Suprapubic skin (tissue), 4 donors: ENCODE results near the gene CERS6. TPM values are rescaled to one million over a fixed set of nuclear protein-coding genes. Genes with fewer than 3 reads are reported as not detected.

ENCODE experiments used
- DNase-seq, 2 donors: peaks; one replicate each; pipeline ENCODE4 v3.0.0-alpha.2; 2019; ENCODE audit warnings: low spot score in 2 of 2
- H3K27ac ChIP-seq: fragments of 200-600 bp; sonication (generic); one replicate; pipeline ENCODE4 v1.5.1; 2019
- H3K27me3 ChIP-seq: fragments of 200-600 bp; sonication (generic); one replicate; pipeline ENCODE4 v1.5.1; 2019
- H3K36me3 ChIP-seq: fragments of 200-600 bp; sonication (generic); one replicate; pipeline ENCODE4 v1.5.1; 2019
- H3K4me1 ChIP-seq: fragments of 200-600 bp; sonication (generic); one replicate; pipeline ENCODE4 v1.5.1; 2019
- H3K4me3 ChIP-seq: fragments of 200-600 bp; sonication (generic); one replicate; pipeline ENCODE4 v1.5.1; 2019; ENCODE audit warnings: mild to moderate bottlenecking
- H3K9me3 ChIP-seq: fragments of 200-600 bp; sonication (generic); one replicate; pipeline ENCODE4 v1.5.1; 2019
- EP300 ChIP-seq: sonication (generic); formaldehyde crosslinking; IDR thresholded peaks from one replicate; pipeline ENCODE4 v1.6.1; 2017; ENCODE audit warnings: antibody characterized with exemption
- POLR2A ChIP-seq, 2 donors: fragments of 450-650 bp; IDR thresholded peaks; one replicate each; pipeline ENCODE4 v1.6.1; 2017; ENCODE audit warnings: antibody characterized with exemption in 2 of 2, mild to moderate bottlenecking in 2 of 2, moderate library complexity in 2 of 2
- POLR2AphosphoS5 ChIP-seq, 3 donors: sonication (generic); formaldehyde crosslinking; IDR thresholded peaks; one replicate each; pipeline ENCODE4 v1.6.1; 2017; ENCODE audit warnings: antibody characterized with exemption in 3 of 3
- WGBS: methylation state at CpG from one replicate; pipeline ENCODE4 v1.1.5; 2018; 5-methylcytosine and 5-hydroxymethylcytosine counted together
- total RNA-seq, 4 donors: library from RNA; depleted of rRNA; stranded (reverse); fragments of >200 nt; gene quantifications; one replicate each; pipeline ENCODE4 v1.1.0, GENCODE V29; 2016
- TF ChIP-seq, protein P1 (sequence below), 2 donors: fragments of 200-600 bp in 1 of 2; fragments of 450-650 bp in 1 of 2; sonication (generic) in 1 of 2; IDR thresholded peaks; one replicate each; pipeline ENCODE4 v1.5.1; 2016 to 2019; ENCODE audit warnings: antibody characterized with exemption in 2 of 2, mild to moderate bottlenecking in 1 of 2, moderate library complexity in 1 of 2

CERS6 gene
- total RNA-seq, 4 donors from 2014 or later, result 68.7 to 83.3 (median 77.0) TPM

DNA sequence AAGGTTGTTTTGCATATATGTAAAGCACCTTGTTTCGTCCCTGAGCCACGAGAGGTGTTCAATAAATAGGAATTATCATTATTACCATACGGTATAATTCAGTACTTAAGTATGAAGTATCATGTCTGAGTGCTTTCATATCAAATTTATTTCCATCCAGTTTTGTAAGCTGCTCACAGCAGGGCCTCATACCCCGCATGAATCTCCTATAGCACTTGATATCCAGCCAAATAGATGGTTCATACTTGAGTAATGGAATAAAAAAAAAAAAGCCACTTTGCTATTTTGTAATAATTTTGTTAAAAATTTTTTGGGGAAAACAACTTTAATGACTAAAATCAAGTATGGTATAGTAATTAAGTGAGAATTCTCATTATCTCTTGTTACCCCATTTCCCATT is 185.6 kb downstream of the CERS6 start:
- WGBS, result 94% methylated on average over 4 of the region's 4 CpGs
- TF ChIP-seq EP300 (no peak), POLR2A (IDR thresholded peaks at IDR 0.05) (no peak), POLR2AphosphoS5 (IDR thresholded peaks at IDR 0.05) (no peak)
- TF ChIP-seq, protein P1, sequence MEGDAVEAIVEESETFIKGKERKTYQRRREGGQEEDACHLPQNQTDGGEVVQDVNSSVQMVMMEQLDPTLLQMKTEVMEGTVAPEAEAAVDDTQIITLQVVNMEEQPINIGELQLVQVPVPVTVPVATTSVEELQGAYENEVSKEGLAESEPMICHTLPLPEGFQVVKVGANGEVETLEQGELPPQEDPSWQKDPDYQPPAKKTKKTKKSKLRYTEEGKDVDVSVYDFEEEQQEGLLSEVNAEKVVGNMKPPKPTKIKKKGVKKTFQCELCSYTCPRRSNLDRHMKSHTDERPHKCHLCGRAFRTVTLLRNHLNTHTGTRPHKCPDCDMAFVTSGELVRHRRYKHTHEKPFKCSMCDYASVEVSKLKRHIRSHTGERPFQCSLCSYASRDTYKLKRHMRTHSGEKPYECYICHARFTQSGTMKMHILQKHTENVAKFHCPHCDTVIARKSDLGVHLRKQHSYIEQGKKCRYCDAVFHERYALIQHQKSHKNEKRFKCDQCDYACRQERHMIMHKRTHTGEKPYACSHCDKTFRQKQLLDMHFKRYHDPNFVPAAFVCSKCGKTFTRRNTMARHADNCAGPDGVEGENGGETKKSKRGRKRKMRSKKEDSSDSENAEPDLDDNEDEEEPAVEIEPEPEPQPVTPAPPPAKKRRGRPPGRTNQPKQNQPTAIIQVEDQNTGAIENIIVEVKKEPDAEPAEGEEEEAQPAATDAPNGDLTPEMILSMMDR (IDR thresholded peaks at IDR 0.05), result no peak
- H3K27me3 ChIP-seq, result no peaks in the 10 kb centered on the region
- H3K27ac ChIP-seq, result no peak overlapping the region
- H3K4me3 ChIP-seq, result no peak overlapping the region
- no peaks in the 10 kb centered on the region for H3K9me3 ChIP-seq
- DNase-seq, result no peak
- H3K4me1 ChIP-seq, result peaks cover 20% of the 10 kb centered on the region
- H3K36me3 ChIP-seq, result no peaks in the 10 kb centered on the region

DNA sequence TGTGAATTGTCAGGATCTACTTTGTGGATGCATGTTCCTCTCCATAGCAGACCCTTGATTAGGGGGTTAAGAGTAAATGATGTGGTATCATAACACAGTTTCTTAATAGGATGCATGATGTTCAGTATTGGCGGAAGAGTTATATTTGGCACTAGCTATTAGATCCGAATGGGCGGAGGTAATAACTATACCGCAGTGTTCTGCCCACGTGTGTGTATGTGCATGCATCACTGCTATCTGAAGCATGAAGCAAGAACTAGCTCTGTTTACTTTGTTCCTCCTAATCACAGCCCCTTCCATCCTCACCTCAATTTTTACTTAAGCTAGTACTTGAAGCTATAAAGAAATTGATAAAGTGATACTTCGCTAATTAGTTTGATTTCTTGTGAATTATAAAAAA is 186.8 kb downstream of the CERS6 start:
- TF ChIP-seq POLR2AphosphoS5 (IDR thresholded peaks at IDR 0.05) (no peak), EP300 (no peak), POLR2A (IDR thresholded peaks at IDR 0.05) (no peak)
- TF ChIP-seq, protein P1 (IDR thresholded peaks at IDR 0.05), result no peak
- no peak for DNase-seq
- Histone ChIP-seq H3K4me3 (no peak overlapping the region), H3K27me3 (no peaks in the 10 kb centered on the region), H3K4me1 (peaks cover 20% of the 10 kb centered on the region), H3K36me3 (no peaks in the 10 kb centered on the region), H3K27ac (no peak overlapping the region), H3K9me3 (no peaks in the 10 kb centered on the region)
- WGBS, result 91% methylated on average over 6 of the region's 6 CpGs

DNA sequence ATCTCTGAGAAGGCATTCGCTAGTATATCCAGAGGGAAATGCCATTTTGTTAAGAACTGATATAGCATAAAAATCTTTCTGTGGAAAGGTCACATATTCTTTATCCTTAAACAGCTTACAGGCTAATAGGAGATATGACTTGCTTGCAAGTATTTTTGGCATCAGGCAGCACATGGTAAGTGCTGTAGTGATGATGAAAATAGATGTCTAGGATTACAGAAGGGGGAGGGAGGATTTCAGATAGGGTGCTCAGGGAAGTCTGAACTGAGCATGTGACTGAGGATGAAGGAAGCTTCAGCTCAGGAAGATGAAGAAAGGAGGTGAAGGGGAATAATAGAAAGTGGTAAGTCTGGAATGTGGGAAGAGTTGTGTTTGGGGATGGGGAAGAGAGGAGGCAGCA is 187.9 kb downstream of the CERS6 start:
- H3K4me3 ChIP-seq, result no peak overlapping the region
- no peaks in the 10 kb centered on the region for H3K36me3 ChIP-seq
- no peaks in the 10 kb centered on the region for H3K27me3 ChIP-seq
- WGBS, result 95% methylated on average over 1 of the region's 1 CpG
- peaks cover 14% of the 10 kb centered on the region for H3K4me1 ChIP-seq
- no peak for DNase-seq
- TF ChIP-seq POLR2AphosphoS5 (IDR thresholded peaks at IDR 0.05) (no peak), POLR2A (IDR thresholded peaks at IDR 0.05) (no peak), EP300 (no peak)
- TF ChIP-seq, protein P1 (IDR thresholded peaks at IDR 0.05), result no peak
- H3K27ac ChIP-seq, result no peak overlapping the region
- no peaks in the 10 kb centered on the region for H3K9me3 ChIP-seq

DNA sequence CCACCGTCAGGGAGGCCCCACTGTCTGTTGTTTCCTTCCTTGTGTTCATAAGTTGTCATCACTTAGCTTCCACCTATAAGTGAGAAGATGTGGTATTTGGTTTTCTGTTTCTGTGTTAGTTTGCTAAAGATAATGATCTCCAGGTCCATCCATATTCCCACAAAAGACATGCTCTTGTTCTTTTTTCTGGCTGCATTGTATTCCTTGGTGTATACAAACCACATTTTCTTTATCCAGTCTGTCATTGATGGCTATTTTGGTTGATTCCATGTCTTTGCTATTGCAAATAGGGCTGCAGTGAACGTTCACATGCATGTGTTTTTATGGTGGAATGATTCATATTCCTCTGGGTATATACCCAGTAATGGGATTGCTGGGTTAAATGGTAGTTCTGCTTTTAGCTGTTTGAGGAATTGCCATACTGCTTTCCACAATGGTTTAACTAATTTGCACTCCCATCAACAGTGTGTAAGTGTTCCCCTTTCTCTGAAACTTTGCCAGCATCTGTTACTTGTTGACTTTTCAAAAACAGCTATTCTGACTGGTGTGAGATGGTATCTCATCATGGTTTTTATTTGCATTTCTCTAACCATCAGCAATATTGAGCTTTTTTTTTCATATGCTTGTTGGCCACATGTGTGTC is 189.7 kb downstream of the CERS6 start:
- TF ChIP-seq POLR2AphosphoS5 (IDR thresholded peaks at IDR 0.05) (no peak), EP300 (no peak), POLR2A (IDR thresholded peaks at IDR 0.05) (no peak)
- TF ChIP-seq, protein P1 (IDR thresholded peaks at IDR 0.05), result no peak
- Histone ChIP-seq H3K36me3 (no peaks in the 10 kb centered on the region), H3K4me3 (no peak overlapping the region), H3K27ac (no peak overlapping the region), H3K9me3 (no peaks in the 10 kb centered on the region), H3K4me1 (peaks cover 4% of the 10 kb centered on the region), H3K27me3 (no peaks in the 10 kb centered on the region)
- DNase-seq, result no peak
- 82% methylated on average over 2 of the region's 2 CpGs for WGBS

DNA sequence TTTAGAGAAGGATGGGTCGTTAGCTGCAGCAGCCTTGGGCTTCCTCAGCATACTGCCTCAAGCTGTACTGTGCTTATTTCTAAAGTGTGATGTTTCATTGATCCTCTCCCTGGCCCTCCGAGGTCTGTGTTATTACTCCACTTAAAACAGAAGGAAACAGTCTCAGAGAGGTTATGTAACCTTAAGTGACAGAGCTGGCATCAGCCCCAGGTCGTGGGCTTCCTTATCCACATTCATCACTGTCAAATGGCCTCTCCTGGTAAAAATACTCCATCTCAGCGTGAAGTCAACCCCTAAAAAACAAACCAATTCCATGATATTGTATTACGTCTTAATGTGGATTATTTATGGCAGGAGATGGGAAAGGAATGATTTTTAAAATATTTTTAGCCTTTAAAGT is 193.0 kb downstream of the CERS6 start:
- Histone ChIP-seq H3K4me3 (no peak overlapping the region), H3K9me3 (no peaks in the 10 kb centered on the region), H3K27me3 (no peaks in the 10 kb centered on the region), H3K36me3 (no peaks in the 10 kb centered on the region), H3K27ac (no peak overlapping the region), H3K4me1 (peaks cover 9% of the 10 kb centered on the region)
- WGBS, result 50% methylated on average over 5 of the region's 5 CpGs
- TF ChIP-seq POLR2AphosphoS5 (IDR thresholded peaks at IDR 0.05) (no peak), POLR2A (IDR thresholded peaks at IDR 0.05) (no peak)
- no peak for DNase-seq

DNA sequence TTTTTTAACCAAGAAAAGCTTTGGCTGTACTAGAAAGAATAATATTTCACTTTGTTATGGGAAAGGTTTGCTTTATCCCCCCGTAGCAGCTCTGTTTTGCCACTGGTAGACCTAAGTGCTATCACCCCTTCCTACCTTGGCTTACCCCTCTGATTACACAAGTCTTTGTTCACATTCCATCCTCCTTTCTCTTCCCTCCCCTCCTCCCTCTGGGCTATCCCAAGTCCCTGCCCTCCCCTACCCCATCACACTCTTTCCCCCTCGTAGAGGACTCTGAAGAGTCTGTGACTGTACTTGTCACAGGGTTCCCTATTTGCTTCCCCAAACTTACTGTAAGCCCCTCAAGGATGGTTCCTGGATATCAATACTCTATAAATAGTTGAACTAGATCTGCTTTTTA is 193.5 kb downstream of the CERS6 start:
- WGBS, result 85% methylated on average over 2 of the region's 2 CpGs
- no peak for DNase-seq

More for the DNA sequence above, 193.5 kb downstream of the CERS6 start:
- Histone ChIP-seq H3K4me1 (peaks cover 9% of the 10 kb centered on the region), H3K27ac (no peak overlapping the region), H3K27me3 (no peaks in the 10 kb centered on the region), H3K9me3 (no peaks in the 10 kb centered on the region), H3K4me3 (no peak overlapping the region), H3K36me3 (no peaks in the 10 kb centered on the region)
- TF ChIP-seq POLR2AphosphoS5 (IDR thresholded peaks at IDR 0.05) (no peak), POLR2A (IDR thresholded peaks at IDR 0.05) (no peak), EP300 (no peak)
- TF ChIP-seq, protein P1 (IDR thresholded peaks at IDR 0.05), result no peak
